Bronchial epithelial cell (primary cell): ENCODE measurements around the gene TSPEAR. TPM values are rescaled to one million over a fixed set of nuclear protein-coding genes. Genes with fewer than 3 reads are reported as not detected.

Experiments
- DNase-seq: peaks from one replicate; pipeline ENCODE4 v3.0.0-alpha.2; 2010; ENCODE audit warnings: low read depth
- FAIRE-seq: peaks from 2 replicates; lab custom pipeline; 2011; peaks lifted over from hg19 to GRCh38; lab: Jason Lieb, UNC
- H3K27me3 ChIP-seq: 2 replicates; pipeline ENCODE4 v1.5.1; 2011; ENCODE audit warnings: low read length; ENCODE audit not compliant: control insufficient read depth, insufficient read depth
- H3K36me3 ChIP-seq: 2 replicates; pipeline ENCODE4 v1.5.1; 2011; ENCODE audit warnings: low read length; ENCODE audit not compliant: control insufficient read depth, insufficient read depth
- H3K4me3 ChIP-seq: 2 replicates; pipeline ENCODE4 v1.5.1; 2011; ENCODE audit warnings: mild to moderate bottlenecking, low read depth, low read length, control low read depth
- CTCF ChIP-seq: IDR thresholded peaks from 2 replicates; pipeline ENCODE4 v1.5.1; 2011; ENCODE audit warnings: mild to moderate bottlenecking, moderate library complexity, low read length, control low read depth, inconsistent platforms; ENCODE audit not compliant: insufficient read depth, severe bottlenecking
- total RNA-seq: library from RNA; depleted of rRNA; stranded (reverse); fragments of >200 nt; gene quantifications from 2 replicates; pipeline ENCODE4 v1.2.1, GENCODE V29; 2014

The TSPEAR gene
- total RNA-seq, 1 donor from 2014 or later: not detected

- TF ChIP-seq CTCF: no peak
- no peaks in the 10 kb centered on the region for H3K27me3 ChIP-seq
- DNase-seq: no peak
- no peak for FAIRE-seq
- H3K4me3 ChIP-seq: no peak overlapping the region
- no peaks in the 10 kb centered on the region for H3K36me3 ChIP-seq
Observed at GRCh38 chr21:44477712-44478111, 233.7 kb downstream of the TSPEAR start.

GRCh38 chr21:44477131-44477530 is 234.2 kb downstream of the TSPEAR start:
- DNase-seq (no peak), FAIRE-seq (no peak)
- no peak for TF ChIP-seq CTCF
- no peak overlapping the region for H3K4me3 ChIP-seq
- H3K36me3 ChIP-seq: no peaks in the 10 kb centered on the region
- no peaks in the 10 kb centered on the region for H3K27me3 ChIP-seq

- no peak for TF ChIP-seq CTCF
- DNase-seq: no peak
- Histone ChIP-seq H3K4me3 (no peak overlapping the region), H3K27me3 (no peaks in the 10 kb centered on the region), H3K36me3 (no peaks in the 10 kb centered on the region)
- FAIRE-seq: no peak
Observed at GRCh38 chr21:44475266-44475845, 236.0 kb downstream of the TSPEAR start.

GRCh38 chr21:44473915-44474555 is 237.3 kb downstream of the TSPEAR start:
- no peaks in the 10 kb centered on the region for H3K36me3 ChIP-seq
- H3K27me3 ChIP-seq: no peaks in the 10 kb centered on the region
- TF ChIP-seq CTCF: no peak
- H3K4me3 ChIP-seq: no peak overlapping the region
- FAIRE-seq (no peak), DNase-seq (no peak)

GRCh38 chr21:44471996-44472395 is 239.4 kb downstream of the TSPEAR start:
- no peak for DNase-seq
- Histone ChIP-seq H3K4me3 (no peak overlapping the region), H3K27me3 (no peaks in the 10 kb centered on the region), H3K36me3 (no peaks in the 10 kb centered on the region)
- no peak for FAIRE-seq
- no peak for TF ChIP-seq CTCF
